HG03342 (cell line): ENCODE results near the gene BORCS5.
"Not testable (repeated sequence)": the region's sequence is repeated elsewhere in the genome, so short reads cannot be mapped to it uniquely, and the experiment has no call there.

ENCODE experiments used
- ATAC-seq: cut with Tn5 transposase; IDR thresholded peaks from one replicate; pipeline ENCODE4 v1.9.1; 2021; ENCODE audit warnings: mild to moderate bottlenecking, moderate library complexity; ENCODE audit not compliant: unreplicated experiment

BORCS5 gene

DNA sequence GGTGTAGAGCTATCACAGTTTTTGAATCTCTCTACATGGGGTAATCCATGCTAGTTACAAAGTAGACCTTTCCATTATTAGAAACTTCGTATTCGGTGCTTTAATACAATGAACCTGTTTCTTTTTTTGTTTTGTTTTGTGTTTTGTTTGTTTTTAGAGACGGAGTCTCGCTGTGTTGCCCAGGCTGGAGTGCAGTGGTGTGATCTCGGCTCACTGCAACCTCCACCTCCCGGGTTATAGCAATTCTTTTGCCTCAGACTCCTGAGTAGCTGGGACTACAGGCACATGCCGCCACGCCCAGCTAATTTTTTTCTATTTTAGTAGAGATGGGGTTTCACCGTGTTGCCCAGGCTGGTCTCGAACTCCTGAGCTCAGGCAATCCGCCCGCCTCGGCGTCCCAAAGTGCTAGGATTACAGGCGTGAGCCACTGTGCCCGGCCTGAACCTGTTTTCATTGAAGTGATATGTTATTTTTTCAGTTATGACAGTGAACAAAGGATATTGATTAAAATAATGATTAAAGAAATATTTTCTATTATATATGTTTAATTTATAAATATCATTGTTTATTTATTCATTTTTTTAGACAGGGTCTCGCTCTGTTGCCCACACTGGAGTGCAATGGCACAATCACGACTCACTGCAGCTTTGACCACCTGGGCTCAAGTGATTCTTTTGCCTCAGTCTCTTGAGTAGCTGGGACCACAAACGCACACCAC is 5.3 kb upstream of the BORCS5 start:
- not testable (repeated sequence) for ATAC-seq

DNA sequence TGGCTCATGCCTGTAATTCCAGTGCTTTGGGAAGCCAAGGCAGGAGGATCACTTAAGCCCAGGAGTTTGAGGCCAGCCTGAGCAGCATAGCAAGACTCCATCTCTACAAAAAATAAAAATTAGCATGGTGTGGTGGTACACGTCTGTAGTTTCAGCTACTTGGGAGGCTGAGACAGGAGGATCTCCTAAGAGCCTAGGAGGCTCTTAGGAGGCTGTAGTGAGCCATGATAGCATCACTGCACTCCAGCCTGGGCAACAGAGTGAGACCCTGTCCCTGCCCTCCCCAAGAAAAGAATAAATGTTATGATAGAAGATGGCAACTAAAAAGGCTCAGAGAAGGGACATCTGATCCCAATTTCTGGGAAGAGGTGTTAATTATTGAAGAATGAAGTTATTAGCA is 3.6 kb upstream of the BORCS5 start:
- ATAC-seq = no peak

DNA sequence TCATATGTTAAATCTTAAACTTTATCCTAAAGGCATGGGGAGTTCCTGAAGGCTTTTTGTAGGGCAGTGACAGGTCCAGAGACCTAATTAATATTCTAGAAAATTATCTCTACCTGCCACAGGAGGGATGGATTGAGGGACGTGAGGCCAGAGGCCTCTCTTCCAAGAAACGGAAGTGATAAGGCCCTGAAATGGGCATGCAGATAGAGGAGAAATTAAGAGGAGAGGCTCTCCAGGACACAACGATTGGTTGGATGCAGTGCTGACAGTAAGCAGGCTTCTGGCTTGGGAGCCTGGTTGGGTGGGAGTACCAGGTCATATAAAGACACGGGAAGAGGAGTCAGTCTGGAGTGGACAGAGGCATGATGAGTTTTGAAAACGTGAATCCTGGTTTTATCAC is 3.1 kb upstream of the BORCS5 start:
- no peak for ATAC-seq

DNA sequence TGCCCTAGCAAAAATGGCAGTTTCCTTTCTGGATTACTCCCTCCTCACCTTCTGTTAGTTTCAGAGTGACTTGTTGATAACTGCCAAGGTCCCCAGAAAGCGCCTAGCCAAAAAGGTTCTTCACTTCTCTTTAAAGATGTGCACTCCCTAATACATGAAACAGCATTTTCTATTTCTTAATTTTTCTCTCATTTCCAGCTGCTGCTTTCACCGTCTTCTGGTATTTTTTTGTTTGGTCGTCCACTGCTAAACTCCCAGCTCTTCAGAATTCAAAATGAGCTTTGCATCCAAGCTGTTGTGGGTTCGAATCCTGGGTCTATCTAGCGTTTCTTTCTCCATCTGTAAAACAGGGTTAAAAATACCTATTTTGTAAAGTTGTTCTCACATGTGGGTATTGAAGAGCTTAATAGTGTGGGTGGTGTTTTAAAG is 397 bp upstream of the BORCS5 start:
- ATAC-seq = no peak

DNA sequence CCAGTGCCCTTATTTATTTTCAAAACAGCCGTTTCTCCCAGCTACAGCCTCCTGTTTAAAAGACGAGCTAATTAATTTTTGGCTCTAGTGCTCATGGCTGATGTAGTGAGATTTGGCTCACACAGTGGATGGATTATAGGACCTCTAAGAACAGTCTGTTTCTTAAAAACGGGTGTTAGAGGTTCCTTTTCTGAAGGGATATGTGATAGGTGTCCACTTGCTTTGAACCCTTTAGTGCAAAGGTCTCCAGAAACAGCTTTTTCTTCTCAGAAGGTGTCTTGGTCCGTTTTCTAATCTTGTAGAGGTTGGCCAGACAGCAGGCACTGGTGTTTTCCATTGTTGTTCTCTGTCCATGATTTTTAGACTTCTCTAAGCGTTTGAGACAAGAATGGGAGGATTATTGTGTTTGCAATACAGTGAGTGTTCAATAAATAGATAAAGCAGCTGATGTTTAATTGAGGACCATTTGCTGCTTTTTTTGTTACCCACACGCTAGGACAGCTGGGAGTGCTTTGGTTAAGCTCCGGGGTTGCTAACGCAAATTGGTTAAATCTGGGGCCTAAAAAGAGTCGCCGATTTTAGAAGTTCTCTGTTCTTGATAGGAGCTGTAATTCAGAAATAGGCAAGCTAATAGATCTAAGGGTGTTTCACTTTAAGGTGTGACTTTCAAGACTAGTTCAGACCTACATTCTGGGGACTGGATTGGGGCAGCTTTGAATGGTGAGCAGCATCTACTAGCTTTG is 1.0 kb downstream of the BORCS5 start:
- ATAC-seq = peak; percentile 16

DNA sequence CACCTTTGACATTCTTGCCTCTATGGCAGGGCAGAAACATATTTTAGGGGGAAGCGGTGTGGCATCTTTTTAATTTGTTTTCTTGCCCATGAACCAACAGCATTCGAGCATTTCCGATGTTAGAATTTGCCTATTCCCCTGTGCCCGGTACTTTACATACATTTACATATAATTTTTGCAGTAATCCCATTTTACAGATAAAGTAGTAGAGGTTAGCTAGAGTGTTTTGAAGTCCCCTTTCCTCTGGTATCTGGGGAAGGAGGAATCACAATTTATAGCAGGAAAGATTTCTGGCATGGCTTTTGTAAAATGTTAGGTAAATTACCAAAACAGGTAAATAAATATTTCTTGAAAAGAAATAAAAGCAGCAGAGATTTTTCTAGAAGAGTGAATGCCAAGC is 1.6 kb downstream of the BORCS5 start:
- ATAC-seq = no peak

DNA sequence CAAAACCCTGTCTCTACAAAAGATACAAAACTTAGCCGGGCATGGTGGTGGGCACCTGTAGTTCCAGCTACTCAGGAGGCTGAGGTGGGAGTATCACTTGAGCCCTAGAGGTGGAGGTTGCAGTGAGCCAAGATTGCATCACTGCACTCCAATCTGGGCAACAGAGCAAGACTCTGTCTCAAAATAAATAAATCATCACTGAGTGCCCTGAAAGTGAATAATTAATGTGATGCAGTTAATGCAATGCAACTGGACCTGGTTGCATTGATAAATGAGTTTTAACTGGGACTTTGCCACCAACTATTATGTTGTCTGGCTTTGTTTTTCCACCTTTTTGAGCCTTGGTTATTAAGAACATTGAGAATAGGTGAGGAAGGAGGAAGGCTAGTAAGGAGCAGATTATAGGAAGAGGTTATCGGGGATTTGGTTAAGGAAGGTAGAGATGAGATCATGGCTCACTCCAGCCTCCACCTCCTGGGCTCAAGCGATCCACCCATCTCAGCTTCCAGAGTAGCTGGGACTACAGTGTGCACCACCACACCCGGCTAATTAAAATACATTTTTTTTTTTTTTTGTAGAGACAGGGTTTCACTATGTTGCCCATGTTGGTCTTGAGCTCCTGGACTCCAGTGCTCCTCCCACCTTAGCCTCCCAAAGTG is 8.0 kb downstream of the BORCS5 start:
- no peak for ATAC-seq

DNA sequence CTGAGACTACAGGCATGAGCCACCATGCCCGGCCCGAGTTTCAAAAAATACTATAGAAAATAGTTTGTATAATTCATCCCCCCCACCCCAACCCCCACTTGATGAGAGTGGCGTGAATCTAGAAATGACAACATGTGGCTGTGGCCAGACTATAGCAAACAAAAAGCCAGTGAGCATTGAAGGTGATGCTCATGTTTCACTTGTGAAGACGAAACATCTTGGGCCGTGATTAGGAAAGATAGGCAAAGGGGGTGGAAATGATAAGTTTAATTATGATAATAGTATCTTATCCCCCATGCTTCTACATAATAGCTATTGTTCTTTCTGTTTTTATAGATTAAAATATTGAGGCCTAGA is 8.5 kb downstream of the BORCS5 start:
- ATAC-seq = no peak

DNA sequence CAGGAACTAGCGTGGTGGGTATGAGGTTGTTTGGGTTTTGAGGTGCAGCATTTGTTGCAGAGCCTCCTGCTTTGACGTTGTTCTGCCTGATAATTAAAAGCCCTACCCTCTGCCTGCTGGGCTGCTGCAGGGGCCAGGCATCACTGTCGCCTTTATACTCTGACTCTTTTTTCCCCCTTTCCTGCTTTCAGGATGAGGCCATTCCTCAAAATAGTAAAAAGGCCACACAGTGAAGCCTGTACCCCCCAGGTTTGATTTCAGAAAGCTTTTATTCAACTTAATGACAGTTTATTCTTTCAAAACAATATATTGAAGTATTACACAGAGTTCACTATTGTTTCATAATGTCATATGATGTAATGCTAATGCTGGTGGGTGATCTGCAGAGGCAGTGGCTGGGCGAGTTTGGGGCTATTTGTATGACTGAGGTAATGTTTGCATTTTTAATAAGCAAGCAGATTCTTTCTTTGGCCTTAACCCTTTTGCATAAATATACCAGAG is 9.1 kb downstream of the BORCS5 start:
- no peak for ATAC-seq

DNA sequence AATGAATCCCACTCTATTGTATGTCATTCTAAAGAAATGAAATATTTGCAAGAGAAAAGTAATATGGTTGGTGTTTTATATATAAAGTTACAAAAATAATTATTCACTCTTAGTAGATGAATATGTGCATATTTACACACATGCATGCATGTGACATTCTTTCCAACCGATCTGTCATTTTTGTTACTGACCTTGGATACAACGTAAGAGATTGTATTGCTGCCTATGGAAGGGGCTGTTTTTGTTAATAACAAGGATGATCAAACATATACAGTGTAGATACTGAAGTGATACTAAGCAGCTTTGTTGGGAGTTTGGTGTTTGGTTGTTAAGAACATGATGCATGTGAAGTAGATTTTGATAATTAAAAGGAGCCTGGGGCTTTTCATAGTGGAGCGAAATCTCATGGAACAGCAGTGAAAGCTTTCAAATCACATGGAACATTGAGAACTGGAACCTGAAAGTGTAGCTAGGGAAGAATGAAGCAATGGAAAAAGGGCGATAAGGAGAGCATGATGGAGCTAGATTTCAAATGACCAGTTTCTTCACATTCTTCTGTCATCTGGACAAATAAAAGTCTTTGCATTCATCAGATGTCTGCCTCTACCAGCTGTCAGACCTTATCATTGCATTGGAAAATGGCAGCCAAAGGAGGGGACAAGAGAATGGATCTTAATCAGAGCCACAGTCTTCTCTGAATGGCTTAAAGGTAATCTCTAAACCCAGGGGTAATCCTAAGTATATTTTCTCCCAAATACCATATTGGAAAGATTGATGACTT is 10.0 kb downstream of the BORCS5 start:
- no peak for ATAC-seq

DNA sequence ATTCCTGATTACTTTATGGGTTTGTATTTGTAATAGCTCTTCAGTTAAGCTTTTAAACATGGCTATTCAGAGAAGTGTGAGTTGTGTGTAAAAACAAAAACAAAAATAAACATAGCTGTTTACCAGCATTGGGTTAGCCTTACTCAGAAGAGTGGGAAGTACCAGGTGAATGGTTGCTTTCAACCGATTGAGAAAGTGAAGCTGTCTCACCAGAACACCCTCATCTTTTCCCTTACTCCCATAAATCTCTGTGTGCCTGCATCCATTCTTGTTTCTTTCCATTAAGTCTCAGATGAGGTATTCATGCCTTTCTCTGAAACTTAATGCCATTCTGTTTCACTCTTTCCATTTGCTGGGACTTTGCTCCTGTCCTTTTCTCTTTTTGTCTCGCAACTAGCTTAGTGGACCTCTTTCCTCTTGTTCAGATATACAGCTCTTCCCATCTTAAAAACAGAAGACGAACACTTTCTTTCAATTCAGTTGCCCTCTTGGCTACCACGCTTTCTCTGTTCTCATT is 10.7 kb downstream of the BORCS5 start:
- no peak for ATAC-seq

DNA sequence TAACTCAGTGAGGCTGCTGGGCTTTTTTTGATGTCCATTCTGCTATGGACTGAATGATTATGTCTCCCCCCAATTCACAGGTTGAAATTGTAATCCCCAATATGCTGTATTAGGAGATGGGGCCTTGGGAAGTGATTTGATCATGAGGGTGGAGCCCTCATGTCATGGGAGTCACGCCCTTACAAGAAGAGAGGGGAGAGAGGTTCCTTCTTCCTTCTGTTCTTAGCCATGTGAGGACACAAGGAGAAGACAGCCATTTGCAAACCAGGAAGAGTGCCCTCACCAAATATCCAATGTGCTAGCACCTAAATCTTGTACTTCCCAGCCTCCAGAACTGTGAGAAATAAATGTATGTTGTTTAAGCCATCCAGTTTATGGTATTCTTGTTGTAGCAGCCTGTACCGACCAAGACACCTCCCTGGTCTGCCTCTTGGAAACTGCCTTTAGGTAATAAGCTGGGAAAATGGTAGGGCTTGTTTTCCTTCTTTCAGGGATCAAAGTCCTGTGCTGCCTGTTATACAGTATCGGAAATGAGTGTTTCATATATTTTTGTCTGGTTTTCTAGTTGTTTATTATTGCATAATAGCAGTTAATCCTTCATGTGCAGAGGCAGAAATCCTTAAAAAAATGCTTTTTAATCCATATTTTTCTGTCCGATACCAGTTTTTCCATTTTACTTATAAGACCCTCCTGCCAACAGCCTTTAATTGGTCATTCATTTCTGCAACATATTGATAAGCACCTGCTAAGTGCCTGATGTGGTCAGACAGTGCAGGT is 16.3 kb downstream of the BORCS5 start:
- ATAC-seq = no peak

DNA sequence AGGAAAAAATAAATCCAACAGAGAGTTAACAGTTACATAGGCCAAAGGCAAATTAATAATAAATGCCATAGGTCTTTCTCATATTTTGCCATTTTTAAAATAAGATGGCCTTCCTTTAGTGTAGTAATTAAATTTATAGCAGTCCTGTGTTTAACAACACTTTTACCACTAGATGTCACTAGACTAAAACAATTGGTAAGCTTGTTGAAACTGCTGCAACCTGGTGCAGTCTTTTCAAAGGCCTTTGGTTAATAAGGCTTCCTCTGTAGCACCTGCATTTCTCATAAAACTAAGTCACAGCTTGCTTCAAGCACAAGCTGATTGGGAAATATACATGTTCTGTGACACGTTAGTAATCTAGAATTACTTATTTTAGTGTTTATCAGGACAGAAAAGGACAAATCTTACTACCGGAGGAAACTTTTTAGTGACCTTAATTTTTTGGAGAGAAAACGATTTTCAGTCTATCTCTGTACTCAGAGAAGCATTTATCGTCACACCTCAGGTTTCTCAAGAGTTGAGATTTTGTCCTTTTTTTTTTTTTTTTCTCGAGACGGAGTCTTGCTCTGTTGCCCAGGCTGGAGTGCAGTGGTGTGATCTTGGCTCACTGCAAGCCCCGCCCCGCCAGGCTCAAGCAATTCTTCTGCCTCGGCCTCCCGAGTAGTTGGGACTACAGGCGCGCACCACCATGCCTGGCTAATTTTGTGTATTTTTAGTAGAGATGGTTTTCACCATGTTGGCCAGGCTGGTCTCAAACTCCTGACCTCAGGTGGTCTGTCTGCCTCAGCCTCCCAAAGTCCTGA is 20.0 kb downstream of the BORCS5 start:
- ATAC-seq = no peak

DNA sequence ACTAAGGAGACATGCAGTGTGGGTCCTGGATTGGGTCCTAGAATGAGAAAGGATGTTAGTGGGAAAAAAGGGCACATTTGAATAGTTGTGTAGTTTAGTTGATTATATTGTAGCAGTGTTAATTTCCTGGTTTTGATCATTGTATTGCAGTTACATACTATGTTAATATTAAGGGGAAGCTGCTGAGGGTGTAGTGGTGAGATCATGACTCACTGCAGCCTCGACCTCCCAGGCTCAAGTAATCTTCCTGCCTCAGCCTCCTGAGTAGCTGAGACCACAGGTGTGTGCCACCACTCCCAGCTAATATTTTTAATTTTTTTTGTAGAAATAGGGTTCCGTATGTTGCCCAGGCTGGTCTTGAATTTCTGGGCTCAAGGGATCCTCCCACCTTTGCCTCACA is 21.7 kb downstream of the BORCS5 start:
- no peak for ATAC-seq

DNA sequence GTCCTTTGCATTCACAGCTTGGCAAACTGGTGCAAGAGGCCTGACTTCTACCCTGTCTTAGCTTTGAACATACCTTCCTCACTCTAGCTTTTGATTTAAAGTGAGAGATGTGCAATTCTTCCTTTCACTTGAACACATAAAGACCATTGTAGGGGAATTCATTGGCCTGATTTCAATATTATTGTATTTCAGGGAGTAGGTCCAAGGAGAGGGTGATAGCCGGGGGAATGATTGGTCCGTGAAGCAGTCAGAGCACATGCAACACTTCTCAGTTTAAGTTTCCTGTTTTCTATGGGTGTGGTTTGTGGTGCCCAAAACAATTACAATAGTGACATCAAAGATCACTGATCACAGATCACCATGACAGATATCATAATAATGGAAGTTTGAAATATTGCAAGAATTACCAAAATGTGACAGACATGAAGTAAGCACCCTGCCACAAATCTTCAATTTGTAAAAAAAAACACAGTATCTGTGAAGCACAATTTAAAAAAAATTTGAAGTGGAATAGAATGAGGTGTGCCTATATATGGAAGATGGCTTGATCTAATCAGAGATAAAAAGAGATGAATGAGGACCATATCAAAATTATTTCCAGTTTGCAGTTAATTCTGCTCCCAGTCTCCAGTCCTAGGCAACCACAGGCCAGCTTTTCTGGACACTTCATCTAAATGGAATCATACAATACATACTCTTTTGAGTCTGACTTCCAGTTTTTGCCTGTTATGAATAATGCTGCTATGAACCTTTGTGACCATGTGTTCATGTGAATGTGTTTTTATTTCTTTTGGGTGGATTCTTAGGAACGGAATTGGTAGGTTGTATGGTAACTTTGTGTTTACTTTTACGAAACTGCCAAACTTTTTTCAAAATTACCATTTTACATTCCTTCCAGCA is 23.2 kb downstream of the BORCS5 start:
- peak; percentile 51 for ATAC-seq

DNA sequence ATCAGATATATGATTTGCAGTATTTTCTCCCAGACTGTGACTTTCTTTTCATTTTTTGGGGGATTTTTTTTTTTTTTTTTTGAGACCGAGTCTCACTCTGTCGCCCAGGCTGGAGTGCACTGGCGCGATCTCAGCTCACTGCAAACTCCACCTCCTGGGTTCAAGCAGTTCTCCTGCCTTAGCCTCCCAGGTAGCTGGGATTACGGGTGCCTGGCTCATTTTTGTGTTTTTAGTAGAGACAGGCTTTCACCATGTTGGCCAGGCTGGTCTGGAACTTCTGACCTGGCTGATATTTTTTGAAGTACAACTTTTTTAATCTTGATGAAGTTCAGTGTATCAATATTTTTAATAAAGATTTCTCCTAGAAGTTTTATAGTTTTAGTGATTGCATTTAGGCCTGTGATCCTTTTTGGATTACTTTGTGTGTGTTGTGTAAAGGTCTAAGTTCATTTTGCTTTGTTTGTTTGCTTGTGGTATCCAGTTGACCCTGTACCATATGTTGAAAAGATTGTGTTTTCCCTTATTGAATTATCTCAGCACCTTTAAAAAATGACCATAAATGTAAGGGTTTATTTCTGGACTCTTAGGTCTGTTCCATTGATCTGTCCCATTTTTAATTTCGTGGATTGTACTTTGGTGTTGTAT is 24.2 kb downstream of the BORCS5 start:
- ATAC-seq = no peak

DNA sequence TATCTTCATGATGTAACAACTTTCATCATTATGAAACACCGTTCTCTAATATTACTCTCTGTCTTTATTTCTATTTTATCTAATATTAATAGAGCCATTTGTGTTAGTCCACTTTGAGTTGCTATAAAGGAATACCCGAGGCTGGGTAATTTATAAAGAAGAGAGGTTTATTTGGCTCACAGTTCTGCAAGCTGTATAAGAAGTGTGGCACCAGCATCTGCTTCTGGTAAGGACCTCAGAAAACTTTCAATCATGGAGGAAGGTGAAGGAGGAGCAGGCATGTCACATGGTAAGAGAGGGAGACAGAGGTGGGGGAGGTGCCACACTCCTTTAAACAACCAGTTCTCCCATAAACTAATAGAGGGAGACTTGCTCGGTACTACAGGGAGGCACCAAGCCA is 25.1 kb downstream of the BORCS5 start:
- ATAC-seq = no peak
